MM.1S (cell line): Measurements from ENCODE around the gene FAT2.

ENCODE experiments used
- CTCF ChIP-seq: fragments of 300-600 bp; sonication (generic); IDR thresholded peaks from 2 replicates; pipeline ENCODE4 v1.5.1; 2016; ENCODE audit warnings: antibody characterized with exemption, low read length, mixed read lengths
- EZH2 ChIP-seq: fragments of 300-600 bp; sonication (generic); optimal IDR thresholded peaks from 2 replicates; pipeline ENCODE3; 2017; ENCODE audit warnings: low read depth, mild to moderate bottlenecking, antibody characterized with exemption, low read length, mixed read lengths
- EZH2phosphoT487 ChIP-seq: fragments of 300-600 bp; sonication (generic); IDR thresholded peaks from 2 replicates; pipeline ENCODE4 v1.6.1; 2018; ENCODE audit warnings: antibody characterized with exemption, low read length

GRCh38 chr5:151628112-151628823 is 37.1 kb upstream of the FAT2 start:
- TF ChIP-seq CTCF (no peak), EZH2 (no peak), EZH2phosphoT487 (no peak)
